ENCODE measurements around the gene SORBS1.

SORBS1 gene

DNA sequence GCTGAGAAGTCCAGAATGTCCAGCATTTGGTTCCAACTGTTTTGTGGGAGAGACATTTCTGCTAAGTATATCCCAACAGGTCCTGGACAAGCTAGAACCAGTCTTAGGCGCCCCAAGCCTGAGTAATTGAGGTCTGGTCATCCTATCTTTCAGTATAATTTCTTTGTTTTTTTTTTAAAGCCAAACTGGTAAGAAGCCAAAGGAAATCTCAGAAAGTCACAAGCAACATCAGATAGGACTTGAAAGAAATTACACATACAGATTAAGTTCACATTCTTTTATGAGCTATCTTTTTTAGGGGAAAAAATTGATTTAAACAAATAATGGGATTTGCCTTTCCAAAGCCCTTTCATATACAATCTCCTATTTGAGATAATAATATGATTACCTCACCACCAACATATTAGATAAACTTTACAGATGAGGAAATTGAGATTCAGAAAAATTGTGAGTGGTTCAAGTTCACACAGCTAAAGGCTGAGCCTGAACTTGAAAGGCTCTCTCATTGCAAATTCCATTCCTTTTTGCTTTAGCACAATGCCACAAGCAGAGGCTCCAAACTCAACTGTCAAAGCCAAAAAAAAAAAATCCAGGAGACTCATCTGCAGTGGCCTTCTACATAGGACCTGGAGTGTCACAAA is 285.3 kb downstream of the SORBS1 start:
- no peak for DNase-seq (ENCODE audit: low read depth in 2 of 2)

DNA sequence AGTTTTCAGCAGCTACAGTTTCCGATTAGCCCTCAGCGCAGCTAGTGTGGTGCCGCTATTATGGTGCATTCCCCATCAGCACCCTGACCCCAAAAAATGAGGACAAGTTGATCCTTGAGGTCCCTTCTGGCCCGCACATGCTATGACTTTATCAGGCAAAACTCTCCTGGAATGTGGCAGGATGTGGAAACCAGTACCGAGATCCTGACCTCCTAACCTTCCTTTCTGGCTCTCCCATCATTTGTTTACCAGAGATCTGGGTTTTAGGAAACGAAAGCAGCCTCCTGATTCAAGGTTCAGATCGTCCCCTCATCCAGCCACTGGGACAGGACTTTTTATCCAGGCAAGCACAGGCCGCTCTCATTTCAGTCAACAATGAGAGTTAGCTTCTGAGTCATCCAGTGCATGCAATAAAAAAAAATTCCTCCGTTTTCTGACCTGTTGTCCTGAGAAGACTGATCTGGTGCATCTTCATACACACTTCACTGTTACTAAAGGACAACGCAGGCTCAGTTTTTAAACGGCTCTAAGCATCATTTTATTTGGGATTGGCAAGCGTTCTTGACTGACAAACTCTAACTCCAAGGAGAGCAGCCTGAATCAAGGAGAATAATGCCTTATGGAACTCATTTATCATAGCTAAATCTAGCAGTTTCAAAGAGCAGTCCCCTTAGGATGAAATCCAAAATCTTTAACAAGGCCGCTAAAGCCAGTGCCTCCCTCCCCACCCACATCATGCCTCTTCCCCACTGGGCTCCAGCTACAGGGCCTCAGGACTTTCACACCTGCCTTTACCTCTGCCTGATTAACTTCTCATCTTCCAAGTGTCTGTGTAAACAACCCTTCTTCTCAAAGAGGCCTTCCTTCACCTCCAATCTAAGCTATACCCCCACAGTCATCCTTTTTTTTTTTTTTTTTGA is 287.5 kb downstream of the SORBS1 start:
- no peak for DNase-seq (ENCODE audit: low read depth in 2 of 2)

DNA sequence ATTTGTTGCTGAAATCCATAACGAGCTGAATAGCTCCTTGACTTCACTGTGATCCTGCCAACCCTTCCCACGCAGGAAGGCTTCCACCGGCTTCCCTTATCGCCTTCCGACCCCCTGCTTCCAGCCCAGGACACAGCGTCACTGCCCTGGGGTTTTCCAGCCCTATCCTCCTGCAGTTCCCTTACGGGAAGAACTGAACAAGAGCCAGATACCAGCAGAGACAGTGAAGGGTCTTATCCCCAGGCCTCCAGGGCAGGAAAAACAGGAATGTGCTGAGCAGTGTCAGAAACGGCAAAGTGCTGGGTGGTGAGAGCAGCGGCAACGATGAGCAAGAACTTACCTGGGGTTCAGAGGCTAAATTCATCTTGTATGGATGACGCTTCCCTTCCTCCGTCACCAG is 292.7 kb downstream of the SORBS1 start:
- no peak for DNase-seq (ENCODE audit: low read depth in 2 of 2)

DNA sequence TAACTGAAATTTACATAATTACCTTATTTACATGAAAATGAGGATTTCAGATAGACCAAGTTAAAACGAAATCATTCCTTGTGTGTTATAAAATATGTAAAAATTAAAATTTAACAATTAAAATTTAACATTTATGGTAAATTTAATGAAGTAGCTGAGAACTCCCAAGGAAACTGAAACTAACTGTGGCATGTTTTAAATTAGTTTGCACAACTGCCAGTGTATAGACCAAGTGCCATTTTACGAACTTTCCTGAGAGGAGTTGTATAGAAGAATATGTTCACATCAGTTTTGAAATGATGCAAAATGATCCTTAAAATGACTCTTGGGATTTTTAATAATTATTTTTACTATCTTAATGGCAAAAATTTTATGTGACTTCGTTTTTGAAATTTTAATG is 293.9 kb downstream of the SORBS1 start:
- DNase-seq (ENCODE audit: low read depth in 2 of 2) = no peak

DNA sequence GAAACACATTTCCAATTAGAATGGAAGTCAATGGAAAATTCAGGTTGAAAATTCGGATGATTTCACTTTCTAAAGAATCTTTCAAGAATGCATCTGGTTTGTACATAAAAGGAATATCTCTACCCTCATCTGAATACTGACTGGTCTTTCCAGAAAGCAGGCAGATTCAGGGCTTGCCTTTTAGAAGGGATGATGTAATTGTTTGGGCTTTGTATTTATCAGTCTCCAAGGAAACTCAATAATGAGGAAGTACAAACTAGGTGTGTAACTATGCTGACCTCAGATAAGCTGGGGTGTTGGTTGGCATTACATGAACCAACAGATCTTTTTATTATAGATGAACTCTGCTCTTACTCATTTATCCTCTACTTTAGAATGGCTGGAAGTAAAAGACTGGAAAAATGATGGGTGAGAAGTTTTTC is 294.5 kb downstream of the SORBS1 start:
- no peak for DNase-seq (ENCODE audit: low read depth in 2 of 2)

DNA sequence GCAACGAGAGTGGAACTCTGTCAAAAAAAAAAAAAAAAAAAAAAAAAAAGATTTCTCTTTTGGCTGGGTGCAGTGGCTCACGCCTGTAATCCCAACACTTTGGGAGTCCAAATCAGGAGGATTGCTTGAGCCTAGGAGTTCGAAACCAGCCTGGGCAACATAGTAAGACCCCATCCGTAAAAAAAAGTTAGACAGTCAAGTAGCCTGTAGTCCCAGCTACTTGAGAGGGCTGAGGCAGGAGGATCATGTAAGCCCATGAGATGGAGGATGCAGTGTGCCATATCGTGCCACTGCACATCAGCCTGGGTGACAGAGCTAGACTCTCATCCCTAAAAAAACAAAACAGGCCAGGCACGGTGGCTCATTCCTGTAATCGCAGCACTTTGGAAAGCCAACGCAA is 295.6 kb downstream of the SORBS1 start:
- no peak for DNase-seq (ENCODE audit: low read depth in 2 of 2)

DNA sequence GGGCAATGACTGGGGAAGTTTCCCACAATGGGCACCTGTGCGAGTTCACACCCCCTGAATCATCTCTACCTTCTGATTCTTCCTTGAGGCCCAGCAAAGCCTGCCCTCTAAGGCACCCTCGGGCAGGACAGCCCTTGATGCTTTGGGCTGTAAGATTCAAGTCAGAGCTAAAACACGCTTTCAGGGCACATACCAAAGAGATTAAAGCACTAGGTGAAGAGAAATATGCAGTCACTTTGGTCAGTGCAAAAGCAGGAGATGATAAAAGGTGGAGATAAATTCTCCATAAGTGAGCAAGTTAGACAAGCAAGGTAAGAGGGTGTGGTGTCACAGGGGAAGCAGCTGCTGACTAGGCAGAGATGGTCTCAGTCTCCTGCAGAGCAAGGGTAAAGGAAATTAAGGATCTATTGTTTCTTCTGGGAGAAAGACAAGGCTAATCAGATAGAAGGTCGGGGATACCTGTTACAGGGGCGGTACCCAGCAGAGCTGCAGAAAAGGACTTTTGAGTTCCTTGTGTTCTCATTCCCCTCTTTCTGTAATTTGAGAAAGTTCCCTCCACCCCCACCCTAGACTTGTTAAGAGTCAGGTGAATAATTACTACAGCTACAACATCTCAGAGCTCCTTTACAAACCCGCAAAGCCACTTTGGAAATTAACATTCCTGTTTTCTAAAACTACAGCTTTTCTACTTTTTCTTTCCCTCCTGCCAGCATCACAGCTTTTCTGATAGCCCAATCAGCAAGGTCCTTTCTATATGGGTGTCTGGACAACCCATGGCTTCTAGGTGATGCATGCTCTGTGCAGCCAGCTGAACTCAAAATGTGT is 296.7 kb downstream of the SORBS1 start:
- DNase-seq (ENCODE audit: low read depth in 2 of 2) = no peak

DNA sequence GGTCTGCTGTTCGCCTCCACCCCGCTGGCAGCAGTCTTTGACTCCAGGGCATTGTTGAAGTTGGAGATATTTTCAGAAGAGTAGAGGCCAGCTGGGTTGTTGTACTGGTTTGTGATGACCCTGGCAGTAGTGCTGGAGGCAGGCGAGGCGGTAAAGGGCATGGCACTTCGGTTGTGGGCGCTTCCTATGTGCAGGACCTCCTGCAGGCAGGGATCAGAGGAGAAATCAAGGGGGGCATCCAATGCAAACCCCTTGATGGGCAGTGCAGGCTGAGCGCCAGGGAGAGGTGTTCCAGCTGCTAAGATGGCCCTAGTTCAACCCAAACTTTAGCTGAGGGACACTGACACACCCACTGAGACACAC is 297.3 kb downstream of the SORBS1 start:
- DNase-seq (ENCODE audit: low read depth in 2 of 2) = no peak

DNA sequence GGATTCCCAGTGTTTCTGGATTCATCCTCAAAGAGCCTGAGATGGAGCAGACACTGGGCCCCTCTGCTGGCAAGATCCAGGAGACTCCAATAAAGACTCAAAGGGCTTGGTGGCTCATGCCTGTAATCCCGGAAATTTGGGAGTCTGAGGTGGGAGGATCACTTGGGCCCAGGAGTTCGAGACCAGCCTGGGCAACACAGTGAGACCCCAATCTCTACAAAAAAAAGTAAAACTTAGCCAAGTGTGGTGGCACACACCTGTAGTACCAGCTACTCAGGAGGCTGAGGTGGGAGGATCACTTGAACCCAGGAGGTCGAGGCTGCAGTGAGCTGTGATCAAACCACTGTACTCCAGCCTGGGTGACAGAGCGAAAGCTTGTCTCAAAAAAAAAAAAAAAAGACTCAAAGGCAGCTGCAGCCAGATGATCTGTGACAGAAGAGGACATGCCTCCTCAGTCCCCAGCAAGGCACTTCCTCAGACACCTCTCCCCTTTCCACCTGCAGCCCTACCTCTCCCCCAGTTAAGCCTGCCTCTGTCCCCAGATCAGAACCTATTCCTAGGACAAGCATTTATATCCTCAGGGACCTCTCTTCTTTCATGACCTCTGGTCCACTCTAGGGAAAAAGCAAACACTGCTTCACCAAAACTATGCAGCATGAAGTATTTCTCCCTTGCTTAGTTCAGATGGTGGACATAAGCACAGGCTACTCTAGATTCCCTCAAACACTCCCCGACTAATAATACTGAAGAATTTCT is 298.2 kb downstream of the SORBS1 start:
- no peak for DNase-seq (ENCODE audit: low read depth in 2 of 2)

DNA sequence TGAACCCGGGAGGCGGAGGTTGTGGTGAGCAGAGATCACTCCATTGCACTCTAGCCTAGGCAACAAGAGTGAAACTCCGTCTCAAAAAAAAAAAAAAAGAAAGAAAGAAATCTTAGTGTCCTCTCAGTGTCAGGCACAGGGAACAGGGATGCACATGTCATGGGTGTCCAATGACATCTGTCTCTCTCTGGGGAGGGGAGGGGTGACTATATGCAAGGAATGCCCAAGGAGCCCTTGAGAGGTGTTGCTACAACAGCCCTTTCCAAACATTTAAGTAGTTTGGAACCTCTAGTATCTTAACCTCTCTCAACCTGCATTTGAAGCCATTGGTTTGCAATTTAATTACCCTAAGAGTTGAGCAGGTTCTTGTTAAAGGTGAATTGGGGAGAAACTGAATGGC is 299.2 kb downstream of the SORBS1 start:
- no peak for DNase-seq (ENCODE audit: low read depth in 2 of 2)

Measured in stimulated activated CD4-positive, alpha-beta T cell treated with anti-CD3 and anti-CD28 coated beads, Interleukin-12 subunit alpha, Interleukin-12 subunit beta, amount 100 ng/mL, for 24 hours (primary cell).